Mesothelial cell of epicardium (in vitro differentiated cells): ENCODE data around the gene GCDH. TPM values are rescaled to one million over a fixed set of nuclear protein-coding genes. Genes with fewer than 3 reads are reported as not detected.

Experiments used
- DNase-seq, 2 experiments: peaks; one replicate each; pipeline ENCODE4 v3.0.0; 2021; ENCODE audit warnings: low spot score in 2 of 2; ENCODE audit not compliant: unreplicated experiment in 2 of 2
- H3K27ac Mint-ChIP-seq: 2 replicates; pipeline ENCODE4 v1.8.0; 2021; ENCODE audit warnings: mixed read lengths
- H3K27me3 Mint-ChIP-seq: 2 replicates; pipeline ENCODE4 v1.8.0; 2021; ENCODE audit warnings: low read depth, mixed read lengths
- H3K36me3 Mint-ChIP-seq: 2 replicates; pipeline ENCODE4 v1.8.0; 2021; ENCODE audit warnings: mixed read lengths
- H3K4me1 Mint-ChIP-seq: 2 replicates; pipeline ENCODE4 v1.8.0; 2021; ENCODE audit warnings: mixed read lengths
- H3K4me3 Mint-ChIP-seq: 2 replicates; pipeline ENCODE4 v1.8.0; 2021; ENCODE audit warnings: mild to moderate bottlenecking, moderate library complexity, mixed read lengths
- H3K9me3 Mint-ChIP-seq: 2 replicates; pipeline ENCODE4 v1.8.0; 2021; ENCODE audit warnings: mixed read lengths
- total RNA-seq: library from RNA; stranded (reverse); gene quantifications from 3 replicates; pipeline ENCODE4 v1.2.1, GENCODE V29; 2021
- TF ChIP-seq, protein P1 (sequence below): fragments of 200-600 bp; sonication (generic); IDR thresholded peaks from one replicate; pipeline ENCODE4 v1.5.0; 2021; ENCODE audit warnings: antibody characterized with exemption; ENCODE audit not compliant: unreplicated experiment

Gene GCDH
- total RNA-seq, 1 donor from 2014 or later: 31.5 TPM

DNA sequence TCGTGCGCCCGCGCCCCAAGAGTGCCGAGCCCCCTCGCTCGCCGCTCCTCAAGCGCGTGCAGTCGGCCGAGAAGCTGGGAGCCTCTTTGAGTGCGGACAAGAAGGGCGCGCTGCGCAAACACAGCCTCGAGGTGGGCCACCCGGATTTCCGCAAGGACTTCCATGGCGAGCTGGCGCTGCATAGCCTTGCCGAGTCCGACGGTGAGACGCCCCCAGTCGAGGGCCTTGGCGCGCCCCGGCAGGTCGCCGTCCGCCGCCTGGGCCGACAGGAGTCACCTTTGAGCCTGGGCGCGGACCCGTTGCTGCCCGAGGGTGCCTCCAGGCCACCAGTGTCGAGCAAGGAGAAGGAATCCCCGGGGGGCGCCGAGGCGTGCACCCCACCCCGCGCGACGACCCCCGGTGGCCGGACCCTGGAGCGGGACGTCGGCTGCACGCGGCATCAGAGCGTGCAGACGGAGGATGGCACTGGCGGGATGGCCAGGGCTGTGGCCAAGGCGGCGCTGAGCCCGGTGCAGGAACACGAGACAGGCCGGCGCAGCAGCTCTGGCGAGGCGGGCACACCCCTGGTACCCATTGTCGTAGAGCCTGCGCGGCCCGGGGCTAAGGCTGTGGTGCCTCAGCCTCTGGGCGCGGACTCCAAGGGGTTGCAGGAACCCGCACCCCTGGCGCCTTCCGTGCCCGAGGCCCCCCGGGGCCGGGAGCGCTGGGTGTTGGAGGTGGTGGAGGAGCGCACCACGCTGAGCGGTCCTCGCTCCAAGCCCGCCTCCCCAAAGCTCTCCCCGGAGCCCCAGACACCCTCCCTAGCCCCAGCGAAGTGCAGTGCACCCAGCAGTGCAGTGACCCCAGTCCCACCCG is 16.8 kb upstream of the GCDH start:
- H3K36me3 Mint-ChIP-seq: peaks cover 21% of the 10 kb centered on the region
- peaks cover 5% of the 10 kb centered on the region for H3K9me3 Mint-ChIP-seq
- H3K27me3 Mint-ChIP-seq: no peaks in the 10 kb centered on the region
- H3K27ac Mint-ChIP-seq: no peak overlapping the region
- no peak overlapping the region for H3K4me3 Mint-ChIP-seq
- H3K4me1 Mint-ChIP-seq: no peaks in the 10 kb centered on the region
- DNase-seq: no peak
- TF ChIP-seq, protein P1, sequence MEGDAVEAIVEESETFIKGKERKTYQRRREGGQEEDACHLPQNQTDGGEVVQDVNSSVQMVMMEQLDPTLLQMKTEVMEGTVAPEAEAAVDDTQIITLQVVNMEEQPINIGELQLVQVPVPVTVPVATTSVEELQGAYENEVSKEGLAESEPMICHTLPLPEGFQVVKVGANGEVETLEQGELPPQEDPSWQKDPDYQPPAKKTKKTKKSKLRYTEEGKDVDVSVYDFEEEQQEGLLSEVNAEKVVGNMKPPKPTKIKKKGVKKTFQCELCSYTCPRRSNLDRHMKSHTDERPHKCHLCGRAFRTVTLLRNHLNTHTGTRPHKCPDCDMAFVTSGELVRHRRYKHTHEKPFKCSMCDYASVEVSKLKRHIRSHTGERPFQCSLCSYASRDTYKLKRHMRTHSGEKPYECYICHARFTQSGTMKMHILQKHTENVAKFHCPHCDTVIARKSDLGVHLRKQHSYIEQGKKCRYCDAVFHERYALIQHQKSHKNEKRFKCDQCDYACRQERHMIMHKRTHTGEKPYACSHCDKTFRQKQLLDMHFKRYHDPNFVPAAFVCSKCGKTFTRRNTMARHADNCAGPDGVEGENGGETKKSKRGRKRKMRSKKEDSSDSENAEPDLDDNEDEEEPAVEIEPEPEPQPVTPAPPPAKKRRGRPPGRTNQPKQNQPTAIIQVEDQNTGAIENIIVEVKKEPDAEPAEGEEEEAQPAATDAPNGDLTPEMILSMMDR: no peak

DNA sequence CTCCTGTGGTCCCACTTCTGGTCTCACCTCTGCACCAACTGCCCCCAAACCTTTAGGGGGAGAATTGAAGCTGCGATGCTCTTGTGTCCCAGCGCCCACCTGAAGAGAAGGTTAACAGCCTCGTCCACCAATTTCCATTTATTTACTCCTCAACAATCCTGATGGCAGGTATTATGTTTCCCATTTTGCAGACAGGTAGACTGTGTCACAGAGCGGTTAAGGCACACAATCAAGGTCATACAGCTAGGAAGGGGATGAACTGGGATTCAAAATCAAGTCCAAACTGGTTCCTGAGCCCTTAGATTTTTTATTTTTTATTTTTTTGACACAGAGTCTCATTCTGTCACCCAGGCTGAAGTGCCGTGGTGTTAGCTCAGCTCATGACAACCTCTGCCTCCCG is 15.9 kb upstream of the GCDH start:
- Mint-ChIP-seq H3K4me3 (no peak overlapping the region), H3K9me3 (peaks cover 5% of the 10 kb centered on the region), H3K27ac (no peak overlapping the region), H3K27me3 (no peaks in the 10 kb centered on the region), H3K36me3 (peaks cover 21% of the 10 kb centered on the region), H3K4me1 (no peaks in the 10 kb centered on the region)
- no peak for DNase-seq
- TF ChIP-seq, protein P1: no peak

DNA sequence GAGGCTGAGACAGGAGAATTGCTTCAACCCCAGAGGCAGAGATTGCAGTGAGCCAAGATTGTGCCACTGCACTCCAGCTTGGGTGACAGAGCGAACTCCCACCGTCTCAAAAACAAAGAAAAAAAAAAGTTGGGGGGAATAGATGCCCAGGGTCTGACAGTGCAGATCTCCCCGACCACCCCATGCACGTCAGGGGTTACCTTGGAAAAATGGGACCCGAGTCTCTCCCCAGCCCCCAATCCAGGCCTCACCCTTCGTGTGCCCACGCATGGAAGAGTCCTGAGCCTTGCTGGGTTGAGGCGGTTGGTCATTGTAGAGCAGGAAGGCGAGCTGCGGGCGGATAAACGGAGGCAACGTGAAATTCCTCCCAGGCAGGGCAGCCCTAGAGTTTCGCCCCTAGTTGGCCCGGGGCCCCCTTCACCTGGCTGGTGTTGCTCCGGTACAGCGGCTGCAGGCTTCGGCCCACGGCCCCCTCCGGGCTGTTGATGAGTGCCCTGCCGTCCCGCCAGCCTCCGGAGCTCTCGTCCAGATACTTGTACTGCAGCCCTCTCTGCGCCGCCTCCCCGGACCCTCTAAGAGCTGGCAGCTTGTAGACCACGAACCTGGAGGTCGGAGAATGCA is 10.3 kb upstream of the GCDH start:
- TF ChIP-seq, protein P1: no peak
- DNase-seq: peak in 1 of 2 experiments; percentile 53
- peaks cover 2% of the 10 kb centered on the region for H3K36me3 Mint-ChIP-seq
- H3K9me3 Mint-ChIP-seq: peaks cover 4% of the 10 kb centered on the region
- H3K4me1 Mint-ChIP-seq: peaks cover 9% of the 10 kb centered on the region
- H3K4me3 Mint-ChIP-seq: peak overlapping the region; percentile 79
- peaks cover 26% of the 10 kb centered on the region for H3K27me3 Mint-ChIP-seq
- peak overlapping the region; percentile 67 for H3K27ac Mint-ChIP-seq

DNA sequence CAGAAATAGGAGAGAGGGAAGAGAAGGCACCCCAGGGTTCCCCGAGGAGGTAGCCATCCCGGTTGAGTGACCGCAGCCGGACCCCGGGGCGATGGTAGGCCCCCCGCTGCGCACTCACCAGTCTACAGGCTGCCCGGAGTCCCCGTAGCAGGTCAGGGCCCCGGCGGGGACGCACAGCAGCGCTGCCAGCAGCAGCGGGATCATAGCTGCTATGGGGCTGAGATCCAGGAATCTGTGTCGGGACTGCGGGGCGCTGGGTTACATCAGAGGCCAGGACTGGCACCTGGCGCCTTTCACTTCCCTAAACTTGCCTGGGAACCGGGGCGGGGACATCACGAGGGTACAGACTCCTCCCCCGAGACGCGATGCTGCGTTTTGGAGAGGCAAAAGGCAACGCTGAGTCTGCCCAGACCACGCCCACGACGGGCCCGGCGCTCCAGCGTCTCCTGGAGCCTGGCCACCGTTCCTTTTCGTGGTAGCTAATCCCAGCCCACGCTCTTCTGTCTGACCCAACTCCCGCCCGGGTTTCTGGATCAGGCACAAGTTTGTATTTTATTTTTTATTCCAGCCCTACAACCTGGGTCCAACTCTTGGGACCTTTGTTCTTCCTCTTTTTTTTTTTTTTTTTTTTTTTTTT is 9.7 kb upstream of the GCDH start, which contains the start of gene DNASE2:
DNASE2 (minus strand) TSS at position 278 of the 637 bp plus-strand sequence; CDS start at position 204, 74 bp downstream.
- peaks cover 10% of the 10 kb centered on the region for H3K4me1 Mint-ChIP-seq
- H3K27me3 Mint-ChIP-seq: peaks cover 30% of the 10 kb centered on the region
- peaks cover 2% of the 10 kb centered on the region for H3K36me3 Mint-ChIP-seq
- peak within 1 kb of the TSS; percentile 79 for H3K4me3 Mint-ChIP-seq
- peak; percentile 77 to 86 for DNase-seq
- H3K27ac Mint-ChIP-seq: peak within 1 kb of the TSS; percentile 83
- TF ChIP-seq, protein P1: no peak
- H3K9me3 Mint-ChIP-seq: peaks cover 4% of the 10 kb centered on the region

DNA sequence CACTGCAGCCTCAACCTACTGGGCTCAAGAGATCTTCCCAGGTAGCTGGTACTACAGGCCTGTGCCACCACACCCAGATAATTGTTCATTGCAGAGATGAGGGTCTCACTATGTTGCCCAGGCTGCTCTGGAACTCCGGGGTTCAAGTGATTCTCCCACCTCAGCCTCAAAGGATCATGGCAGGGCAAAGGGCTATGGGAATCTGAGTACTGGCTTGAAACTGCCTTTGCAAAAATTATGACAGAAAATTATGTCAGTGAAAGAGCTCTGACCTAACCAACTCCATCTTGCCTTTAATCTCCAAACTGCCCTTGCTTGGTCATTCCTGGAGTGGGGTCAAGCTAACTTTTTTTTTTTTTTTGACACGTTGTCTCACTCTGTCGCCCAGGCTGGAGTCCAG is 8.4 kb upstream of the GCDH start:
- TF ChIP-seq, protein P1: no peak
- Mint-ChIP-seq H3K36me3 (peaks cover 2% of the 10 kb centered on the region), H3K27ac (peak overlapping the region; percentile 41)

More for the DNA sequence above, 8.4 kb upstream of the GCDH start:
- peak overlapping the region; percentile 79 for H3K4me3 Mint-ChIP-seq
- DNase-seq: no peak
- peaks cover 43% of the 10 kb centered on the region for H3K27me3 Mint-ChIP-seq
- H3K9me3 Mint-ChIP-seq: peaks cover 4% of the 10 kb centered on the region
- H3K4me1 Mint-ChIP-seq: peaks cover 13% of the 10 kb centered on the region
